KMS-11 (cell line): ENCODE data around the gene PNMA3.
"Not testable (repeated sequence)": the region's sequence is repeated elsewhere in the genome, so short reads cannot be mapped to it uniquely, and the experiment has no call there.

Source experiments
- H2AFZ ChIP-seq: fragments of 200-600 bp; sonication (generic); 2 replicates; pipeline ENCODE4 v1.6.1; 2016; ENCODE audit warnings: antibody characterized with exemption, mixed run types, low read depth
- H3K27ac ChIP-seq: fragments of 200-600 bp; sonication (generic); 2 replicates; pipeline ENCODE4 v1.6.1; 2016; ENCODE audit warnings: mild to moderate bottlenecking, mixed run types
- H3K27me3 ChIP-seq: fragments of 200-600 bp; sonication (generic); 2 replicates; pipeline ENCODE4 v1.6.1; 2017; ENCODE audit warnings: mild to moderate bottlenecking, low read depth, mixed run types, moderate library complexity; ENCODE audit not compliant: insufficient read depth
- H3K36me3 ChIP-seq: fragments of 200-600 bp; sonication (generic); 2 replicates; pipeline ENCODE4 v1.6.1; 2017; ENCODE audit warnings: mild to moderate bottlenecking, mixed run types; ENCODE audit not compliant: insufficient read depth
- H3K4me1 ChIP-seq: fragments of 200-600 bp; sonication (generic); 2 replicates; pipeline ENCODE4 v1.6.1; 2016; ENCODE audit warnings: mild to moderate bottlenecking, low read depth, mixed run types; ENCODE audit not compliant: poor library complexity, severe bottlenecking
- H3K4me2 ChIP-seq: fragments of 200-600 bp; sonication (generic); 2 replicates; pipeline ENCODE4 v1.7.0; 2016; ENCODE audit warnings: mild to moderate bottlenecking, mixed run types
- H3K4me3 ChIP-seq: fragments of 200-600 bp; sonication (generic); IDR thresholded peaks from 2 replicates; pipeline ENCODE4 v1.6.1; 2017; ENCODE audit warnings: low read depth, low read length, mixed read lengths; ENCODE audit not compliant: insufficient read depth
- H3K79me2 ChIP-seq: fragments of 200-600 bp; sonication (generic); 2 replicates; pipeline ENCODE4 v1.6.1; 2016; ENCODE audit warnings: low read depth, mixed run types; ENCODE audit not compliant: insufficient read depth
- H3K9ac ChIP-seq: fragments of 200-600 bp; sonication (generic); 2 replicates; pipeline ENCODE4 v1.6.1; 2016; ENCODE audit warnings: mild to moderate bottlenecking, mixed run types
- H4K20me1 ChIP-seq: fragments of 200-600 bp; sonication (generic); 2 replicates; pipeline ENCODE4 v1.6.1; 2016; ENCODE audit warnings: mild to moderate bottlenecking, mixed run types; ENCODE audit not compliant: insufficient read depth
- TF ChIP-seq, protein P1 (sequence below): fragments of 200-600 bp; sonication (generic); conservative IDR thresholded peaks from 2 replicates; pipeline ENCODE4 v1.6.1; 2017; ENCODE audit warnings: low read depth, mild to moderate bottlenecking, antibody characterized with exemption, low read length, moderate library complexity, mixed read lengths

PNMA3 gene

DNA sequence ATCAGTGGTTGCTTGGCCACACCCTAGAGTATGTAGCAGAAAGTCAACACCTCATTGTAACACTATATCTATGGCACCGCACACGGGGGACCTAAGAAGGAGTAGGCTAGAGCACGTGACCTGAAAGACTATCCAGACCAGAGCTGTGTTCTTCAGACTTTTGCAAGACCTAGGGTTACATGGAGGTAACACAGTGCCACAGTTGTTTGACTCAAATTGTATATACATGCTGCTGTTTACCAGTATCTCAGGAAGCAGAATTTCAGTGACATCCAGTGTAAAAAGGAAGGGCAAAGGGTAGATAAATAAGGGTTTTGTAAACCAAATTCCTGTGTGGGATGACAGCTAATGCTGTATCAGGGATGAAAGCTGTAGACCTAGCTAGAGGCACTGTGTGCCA, 46.1 kb downstream of the PNMA3 start:
- peaks cover 10% of the 10 kb centered on the region for H3K4me1 ChIP-seq
- H3K27ac ChIP-seq = no peak overlapping the region
- no peak overlapping the region for H3K9ac ChIP-seq
- TF ChIP-seq, protein P1, sequence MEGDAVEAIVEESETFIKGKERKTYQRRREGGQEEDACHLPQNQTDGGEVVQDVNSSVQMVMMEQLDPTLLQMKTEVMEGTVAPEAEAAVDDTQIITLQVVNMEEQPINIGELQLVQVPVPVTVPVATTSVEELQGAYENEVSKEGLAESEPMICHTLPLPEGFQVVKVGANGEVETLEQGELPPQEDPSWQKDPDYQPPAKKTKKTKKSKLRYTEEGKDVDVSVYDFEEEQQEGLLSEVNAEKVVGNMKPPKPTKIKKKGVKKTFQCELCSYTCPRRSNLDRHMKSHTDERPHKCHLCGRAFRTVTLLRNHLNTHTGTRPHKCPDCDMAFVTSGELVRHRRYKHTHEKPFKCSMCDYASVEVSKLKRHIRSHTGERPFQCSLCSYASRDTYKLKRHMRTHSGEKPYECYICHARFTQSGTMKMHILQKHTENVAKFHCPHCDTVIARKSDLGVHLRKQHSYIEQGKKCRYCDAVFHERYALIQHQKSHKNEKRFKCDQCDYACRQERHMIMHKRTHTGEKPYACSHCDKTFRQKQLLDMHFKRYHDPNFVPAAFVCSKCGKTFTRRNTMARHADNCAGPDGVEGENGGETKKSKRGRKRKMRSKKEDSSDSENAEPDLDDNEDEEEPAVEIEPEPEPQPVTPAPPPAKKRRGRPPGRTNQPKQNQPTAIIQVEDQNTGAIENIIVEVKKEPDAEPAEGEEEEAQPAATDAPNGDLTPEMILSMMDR = no peak
- H2AFZ ChIP-seq = no peak overlapping the region
- H3K79me2 ChIP-seq = no peaks in the 10 kb centered on the region
- no peaks in the 10 kb centered on the region for H3K27me3 ChIP-seq
- H3K4me3 ChIP-seq = no peak overlapping the region
- H3K36me3 ChIP-seq = no peaks in the 10 kb centered on the region
- no peaks in the 10 kb centered on the region for H4K20me1 ChIP-seq
- H3K4me2 ChIP-seq = no peak overlapping the region

DNA sequence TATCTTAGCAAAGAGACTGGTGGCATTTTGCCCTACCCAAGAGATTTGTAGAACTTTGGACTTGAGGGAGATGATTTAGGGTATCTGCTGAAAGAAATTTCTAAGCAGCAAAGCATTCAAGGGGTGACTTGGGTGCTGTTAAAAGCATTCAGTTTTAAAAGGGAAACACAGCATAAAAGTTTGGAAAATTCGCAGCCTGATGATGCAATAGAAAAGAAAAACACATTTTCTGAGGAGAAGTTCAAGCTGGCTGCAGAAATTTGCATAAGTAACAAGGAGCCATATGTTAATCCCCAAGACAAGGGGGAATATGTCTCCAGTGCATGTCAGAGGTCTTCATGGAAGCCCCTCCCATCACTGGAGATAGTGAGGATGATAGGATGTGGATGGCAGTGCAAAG, 48.7 kb downstream of the PNMA3 start:
- H3K4me1 ChIP-seq, H3K9ac ChIP-seq, H3K36me3 ChIP-seq, H4K20me1 ChIP-seq, H3K27me3 ChIP-seq, H3K79me2 ChIP-seq, H3K27ac ChIP-seq, H3K4me3 ChIP-seq, H2AFZ ChIP-seq, H3K4me2 ChIP-seq: not testable (repeated sequence)

DNA sequence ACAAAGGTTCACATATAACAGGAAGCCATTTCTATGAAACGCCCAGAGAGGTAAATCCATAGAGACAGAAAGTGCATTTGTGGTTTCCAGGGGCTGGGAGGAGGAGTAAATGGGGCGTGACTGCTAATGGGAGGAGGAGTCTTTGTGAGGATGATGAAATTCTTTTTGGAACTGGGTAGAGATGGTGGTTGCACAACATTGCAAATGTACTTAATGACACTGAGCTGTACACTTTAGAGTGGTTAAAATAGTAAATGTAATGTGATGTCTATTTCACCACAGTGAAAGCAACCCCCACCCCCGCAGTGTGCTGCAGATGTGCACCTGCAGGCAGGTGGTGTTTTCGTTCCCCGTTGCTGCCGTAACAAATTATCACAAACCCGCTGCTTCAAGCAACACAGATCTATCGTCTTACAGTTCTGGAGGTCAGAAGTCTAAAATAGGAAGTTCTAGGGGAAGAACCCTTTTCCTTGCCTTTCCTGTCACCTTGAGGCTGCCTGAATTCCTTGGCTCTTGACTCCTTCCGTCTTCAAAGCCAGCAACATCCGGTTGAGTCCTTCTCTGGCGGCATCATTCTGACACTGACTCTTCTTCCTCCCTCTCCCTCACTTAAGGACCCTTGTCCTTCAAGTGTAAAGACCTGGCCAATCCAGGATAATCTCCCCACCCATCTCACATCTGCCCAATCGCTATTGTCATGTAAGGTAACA, 50.0 kb downstream of the PNMA3 start:
- not testable (repeated sequence) for H3K4me2 ChIP-seq

More for the DNA sequence above, 50.0 kb downstream of the PNMA3 start:
- not testable (repeated sequence) for H4K20me1 ChIP-seq, H3K4me3 ChIP-seq, H3K36me3 ChIP-seq, H3K4me1 ChIP-seq, H3K79me2 ChIP-seq, H3K27me3 ChIP-seq
- Histone ChIP-seq H3K27ac (peak overlapping the region; percentile 48; the same call in 1 of the 2 replicates), H3K9ac (peak overlapping the region; percentile 6; the same call in 1 of the 2 replicates), H2AFZ (peak overlapping the region; percentile 66)
